Endothelial cell of umbilical vein (primary cell): Measurements from ENCODE around the gene C6orf141. TPM values are rescaled to one million over a fixed set of nuclear protein-coding genes. Genes with fewer than 3 reads are reported as not detected.
A peak's percentile ranks its signal among the peaks of the same experiment; 100 is the strongest.

Experiments used
- BruUV-seq: library from RNA; stranded (reverse); fragments of 400-500 nt; replicated peaks from 2 replicates; lab custom pipeline; 2021; lab: Mats Ljungman, UMichigan
- CTCF ChIA-PET: fragments of 300-600, 350-600 bp; sonication (Branson Sonifier 250); formaldehyde crosslinking; loops from one replicate; lab custom pipeline; 2021; ENCODE audit warnings: antibody characterized with exemption, inconsistent platforms; lab: Charles Lee
- POLR2A ChIA-PET: fragments of 300-600, 350-600 bp; sonication (Branson Sonifier 250); formaldehyde crosslinking; loops from one replicate; lab custom pipeline; 2021; ENCODE audit warnings: antibody characterized with exemption, inconsistent platforms; lab: Charles Lee
- DNase-seq: peaks from one replicate; pipeline ENCODE4 v3.0.0-alpha.2; 2011; ENCODE audit warnings: low read depth, low spot score
- FAIRE-seq: peaks from 2 replicates; lab custom pipeline; 2011; peaks lifted over from hg19 to GRCh38; lab: Jason Lieb, UNC
- H2AFZ ChIP-seq: 2 replicates; pipeline ENCODE4 v1.6.0; 2012; ENCODE audit warnings: low read depth, low read length, control low read depth, inconsistent platforms
- H3K27ac ChIP-seq: 2 replicates; pipeline ENCODE4 v1.5.1; 2011; ENCODE audit warnings: low read depth, mild to moderate bottlenecking, control low read depth, low read length, moderate library complexity; ENCODE audit not compliant: insufficient read depth
- H3K27me3 ChIP-seq, 2 experiments: 2 replicates each; pipeline versions ENCODE4 v1.6.0 to v1.6.1; 2011; ENCODE audit warnings: low read length in 2 of 2, mixed read lengths in 1 of 2; ENCODE audit not compliant: control insufficient read depth in 2 of 2, insufficient read depth in 2 of 2
- H3K36me3 ChIP-seq, 2 experiments: 2 replicates in 1 of 2; 3 replicates in 1 of 2; pipeline ENCODE4 v1.5.1; 2011; ENCODE audit warnings: low read length in 2 of 2, mild to moderate bottlenecking in 1 of 2, moderate library complexity in 1 of 2; ENCODE audit not compliant: control insufficient read depth in 2 of 2, insufficient read depth in 2 of 2; ENCODE audit errors: extremely low read depth in 1 of 2
- H3K4me1 ChIP-seq: 3 replicates; pipeline ENCODE4 v1.5.1; 2011; ENCODE audit warnings: mild to moderate bottlenecking, low read length; ENCODE audit not compliant: control insufficient read depth, insufficient read depth; ENCODE audit errors: extremely low read depth
- H3K4me2 ChIP-seq: 2 replicates; pipeline ENCODE4 v1.6.1; 2011; ENCODE audit warnings: low read length, control low read depth, mixed read lengths; ENCODE audit not compliant: insufficient read depth
- H3K4me3 ChIP-seq, 3 experiments: fragments of 200-600 bp in 1 of 3; sonication (generic), shearing (Covaris generic) in 1 of 3; replicated peaks in 1 of 3; 2 replicates each; pipeline ENCODE4 v1.5.1; 2011 to 2016; ENCODE audit warnings: control low read depth in 3 of 3, low read length in 3 of 3, mild to moderate bottlenecking in 2 of 3, inconsistent platforms in 1 of 3, low read depth in 1 of 3, moderate library complexity in 1 of 3; ENCODE audit not compliant: insufficient read depth in 1 of 3
- H3K79me2 ChIP-seq: 2 replicates; pipeline ENCODE4 v1.6.0; 2012; ENCODE audit warnings: low read length, inconsistent platforms; ENCODE audit not compliant: control insufficient read depth, insufficient read depth
- H3K9ac ChIP-seq: replicated peaks from 2 replicates; pipeline ENCODE3; 2011; ENCODE audit warnings: low read length, control low read depth; ENCODE audit not compliant: insufficient read depth; ENCODE audit errors: extremely low read depth
- H3K9me1 ChIP-seq: replicated peaks from 3 replicates; pipeline ENCODE4 v1.6.0; 2011; ENCODE audit warnings: mild to moderate bottlenecking, low read length; ENCODE audit not compliant: control insufficient read depth, insufficient read depth; ENCODE audit errors: extremely low read depth
- H3K9me3 ChIP-seq: replicated peaks from 2 replicates; pipeline ENCODE4 v1.5.1; 2012; ENCODE audit warnings: low read length, inconsistent platforms; ENCODE audit not compliant: control insufficient read depth, insufficient read depth
- H4K20me1 ChIP-seq: replicated peaks from 2 replicates; pipeline ENCODE3; 2011; ENCODE audit warnings: mild to moderate bottlenecking, low read length; ENCODE audit not compliant: control insufficient read depth, insufficient read depth; ENCODE audit errors: extremely low read depth
- EZH2 ChIP-seq: IDR thresholded peaks from 2 replicates; pipeline ENCODE4 v1.6.1; 2012; ENCODE audit warnings: borderline replicate concordance, low read depth, mild to moderate bottlenecking, moderate library complexity, low read length, inconsistent platforms; ENCODE audit not compliant: severe bottlenecking
- FOS ChIP-seq: IDR thresholded peaks from 2 replicates; pipeline ENCODE4 v1.6.1; 2011; ENCODE audit warnings: mild to moderate bottlenecking, low read length, moderate library complexity, borderline replicate concordance; ENCODE audit not compliant: insufficient read depth
- GATA2 ChIP-seq: IDR thresholded peaks from 2 replicates; pipeline ENCODE4 v1.7.0; 2011; ENCODE audit warnings: low read depth, mild to moderate bottlenecking, moderate library complexity, mixed read lengths, low read length; ENCODE audit not compliant: insufficient read length, insufficient read depth
- JUN ChIP-seq: IDR thresholded peaks from 2 replicates; pipeline ENCODE4 v1.6.1; 2011; ENCODE audit warnings: borderline replicate concordance, low read depth; ENCODE audit not compliant: insufficient read length, insufficient read depth
- MAX ChIP-seq: IDR thresholded peaks from 2 replicates; pipeline ENCODE4 v1.6.1; 2011; ENCODE audit not compliant: insufficient read depth, insufficient read length
- MYC ChIP-seq: IDR thresholded peaks from one replicate; pipeline ENCODE4 v1.6.1; 2011; ENCODE audit warnings: mild to moderate bottlenecking, low read depth, low read length
- POLR2A ChIP-seq: IDR thresholded peaks from 2 replicates; pipeline ENCODE4 v1.6.1; 2012; ENCODE audit warnings: low read depth, mild to moderate bottlenecking, control low read depth, low read length
- POLR2AphosphoS5 ChIP-seq: IDR thresholded peaks from 2 replicates; pipeline ENCODE4 v1.6.1; 2012; ENCODE audit warnings: low read depth, mild to moderate bottlenecking, control low read depth, low read length, moderate library complexity; ENCODE audit not compliant: insufficient read depth
- dilution Hi-C: fragments of 300-500 bp; cut with MboI; formaldehyde crosslinking; loops from one replicate; pipeline ENCODE4 v1.15.0; 2019; ENCODE audit warnings: low sequenced_read_pairs; ENCODE audit not compliant: extremely low pct_ligation_motif_present
- intact Hi-C: fragments of 100-400 bp; cut with micrococcal nuclease; formaldehyde crosslinking; loops from one replicate; pipeline ENCODE4 v1.10.0; 2022
- polyA plus RNA-seq, 4 experiments: library from polyadenylated mRNA; depleted of rRNA in 3 of 4; stranded (reverse) in 3 of 4; unstranded in 1 of 4; fragments of >200 nt; gene quantifications; 2 replicates each; pipeline versions ENCODE4 v1.2.1 to v1.2.3, GENCODE V29; 2011 to 2012; ENCODE audit warnings: missing spikeins in 1 of 4
- total RNA-seq: library from RNA; stranded (reverse); gene quantifications from 2 replicates; pipeline ENCODE4 v1.2.3, GENCODE V29; 2021
- TF ChIP-seq, protein P1 (sequence below), 2 donors: IDR thresholded peaks; 1 replicate in 1 of 2; 2 replicates in 1 of 2; pipeline ENCODE4 v1.5.1; 2011; ENCODE audit warnings: low read length in 2 of 2, mild to moderate bottlenecking in 2 of 2, moderate library complexity in 2 of 2, control low read depth in 1 of 2, inconsistent platforms in 1 of 2, low read depth in 1 of 2; ENCODE audit not compliant: insufficient read depth in 1 of 2; ENCODE audit errors: extremely low read depth in 1 of 2

The C6orf141 gene
- total and polyA plus RNA-seq, 2 donors (not counting 3 experiments of a cell fraction or from before 2014, with no cell fraction given): 5.7 to 15.5 TPM

DNA sequence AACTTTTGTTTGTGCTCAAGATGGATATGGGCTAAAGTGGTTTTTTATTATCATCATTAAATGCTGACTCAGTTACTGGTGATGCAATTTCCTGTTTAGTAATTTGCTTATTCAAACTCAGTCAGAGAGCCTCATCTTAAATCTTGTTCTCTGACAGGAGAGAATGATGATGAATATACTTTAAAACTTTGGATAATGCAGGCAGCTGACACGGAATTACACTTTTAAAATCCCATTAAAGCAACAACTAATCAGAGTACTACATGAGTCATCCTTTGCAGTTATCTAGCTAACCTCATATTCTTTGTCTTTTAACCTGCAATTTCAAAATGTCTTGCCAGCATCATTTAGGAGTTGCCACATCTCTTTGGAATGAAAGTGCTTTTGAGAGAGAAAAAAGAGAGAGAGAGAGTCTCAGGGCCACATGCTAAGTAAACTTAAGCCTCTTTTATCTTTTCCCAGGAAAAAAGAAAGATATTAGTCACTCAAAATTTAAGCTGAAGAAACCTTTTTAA, 9.2 kb upstream of the C6orf141 start:
- TF ChIP-seq JUN (peak; percentile 42), FOS (peak; percentile 54), GATA2 (no peak), POLR2AphosphoS5 (no peak), POLR2A (no peak), EZH2 (no peak), MAX (no peak), MYC (no peak)
- TF ChIP-seq, protein P1, sequence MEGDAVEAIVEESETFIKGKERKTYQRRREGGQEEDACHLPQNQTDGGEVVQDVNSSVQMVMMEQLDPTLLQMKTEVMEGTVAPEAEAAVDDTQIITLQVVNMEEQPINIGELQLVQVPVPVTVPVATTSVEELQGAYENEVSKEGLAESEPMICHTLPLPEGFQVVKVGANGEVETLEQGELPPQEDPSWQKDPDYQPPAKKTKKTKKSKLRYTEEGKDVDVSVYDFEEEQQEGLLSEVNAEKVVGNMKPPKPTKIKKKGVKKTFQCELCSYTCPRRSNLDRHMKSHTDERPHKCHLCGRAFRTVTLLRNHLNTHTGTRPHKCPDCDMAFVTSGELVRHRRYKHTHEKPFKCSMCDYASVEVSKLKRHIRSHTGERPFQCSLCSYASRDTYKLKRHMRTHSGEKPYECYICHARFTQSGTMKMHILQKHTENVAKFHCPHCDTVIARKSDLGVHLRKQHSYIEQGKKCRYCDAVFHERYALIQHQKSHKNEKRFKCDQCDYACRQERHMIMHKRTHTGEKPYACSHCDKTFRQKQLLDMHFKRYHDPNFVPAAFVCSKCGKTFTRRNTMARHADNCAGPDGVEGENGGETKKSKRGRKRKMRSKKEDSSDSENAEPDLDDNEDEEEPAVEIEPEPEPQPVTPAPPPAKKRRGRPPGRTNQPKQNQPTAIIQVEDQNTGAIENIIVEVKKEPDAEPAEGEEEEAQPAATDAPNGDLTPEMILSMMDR (IDR thresholded peaks at IDR 0.05; ENCODE audit: extremely low read depth in 1 of 2, insufficient read depth in 1 of 2, low read depth in 1 of 2, low read length in 2 of 2): no peak
- BruUV-seq: no TSS peak
- H3K4me2 ChIP-seq: peak overlapping the region; percentile 55
- H2AFZ ChIP-seq: peak overlapping the region; percentile 54
- H3K9me3 ChIP-seq: no peaks in the 10 kb centered on the region
- H3K79me2 ChIP-seq: no peaks in the 10 kb centered on the region
- no peak overlapping the region for H3K9ac ChIP-seq
- intact Hi-C loops (loop anchor here (1.0 kb wide), 1 partner anchor 25 kb away; no protein-coding TSS in a partner anchor), dilution Hi-C loops (no loop called here)
- H3K4me3 ChIP-seq: no peak overlapping the region
- H3K4me1 ChIP-seq: peaks cover 14% of the 10 kb centered on the region
- ChIA-PET POLR2A (no interaction called here), CTCF (interaction anchor here (0.6 to 7.3 kb wide), 9 partner anchors 7 to 82 kb away, joined by 3 to 56 read pairs (median 7); partner anchors contain the start of gene C6orf141)
- no peaks in the 10 kb centered on the region for H3K9me1 ChIP-seq
- FAIRE-seq (peak; percentile 67), DNase-seq (peak; percentile 67)
- H3K27ac ChIP-seq: peak overlapping the region; percentile 41
- no peaks in the 10 kb centered on the region for H4K20me1 ChIP-seq
- no peaks in the 10 kb centered on the region for H3K27me3 ChIP-seq
- H3K36me3 ChIP-seq: no peaks in the 10 kb centered on the region
